Measurements from ENCODE around the gene L2HGDH.

Gene L2HGDH

DNA sequence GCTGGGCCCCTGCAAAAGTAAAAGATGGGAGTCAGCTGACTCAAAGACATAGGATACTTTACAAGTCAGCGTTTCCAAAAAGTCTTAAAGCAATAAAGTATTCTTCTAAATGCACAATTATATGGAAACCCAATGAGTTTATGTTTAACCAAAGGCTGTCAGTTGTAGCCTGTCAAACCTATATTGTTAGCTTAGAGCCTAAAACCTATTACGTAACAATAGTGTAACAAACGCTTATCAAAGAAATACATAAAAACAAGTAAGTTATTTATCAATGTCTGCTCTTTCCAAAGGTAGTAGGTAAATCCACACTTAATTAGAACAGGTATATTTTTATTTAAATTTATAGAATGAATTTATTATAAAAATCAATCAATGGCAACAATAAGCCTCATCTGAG lies 64.8 kb downstream of the L2HGDH start:
- no peaks in the 10 kb centered on the region for H3K27me3 ChIP-seq (ENCODE audit: insufficient read depth, low read length)
- H3K4me1 ChIP-seq (ENCODE audit: insufficient read depth, low read length, severe bottlenecking): no peaks in the 10 kb centered on the region
- no peak for TF ChIP-seq EZH2 (IDR thresholded peaks at IDR 0.05; ENCODE audit: borderline replicate concordance, low read length)
- TF ChIP-seq, protein P1, sequence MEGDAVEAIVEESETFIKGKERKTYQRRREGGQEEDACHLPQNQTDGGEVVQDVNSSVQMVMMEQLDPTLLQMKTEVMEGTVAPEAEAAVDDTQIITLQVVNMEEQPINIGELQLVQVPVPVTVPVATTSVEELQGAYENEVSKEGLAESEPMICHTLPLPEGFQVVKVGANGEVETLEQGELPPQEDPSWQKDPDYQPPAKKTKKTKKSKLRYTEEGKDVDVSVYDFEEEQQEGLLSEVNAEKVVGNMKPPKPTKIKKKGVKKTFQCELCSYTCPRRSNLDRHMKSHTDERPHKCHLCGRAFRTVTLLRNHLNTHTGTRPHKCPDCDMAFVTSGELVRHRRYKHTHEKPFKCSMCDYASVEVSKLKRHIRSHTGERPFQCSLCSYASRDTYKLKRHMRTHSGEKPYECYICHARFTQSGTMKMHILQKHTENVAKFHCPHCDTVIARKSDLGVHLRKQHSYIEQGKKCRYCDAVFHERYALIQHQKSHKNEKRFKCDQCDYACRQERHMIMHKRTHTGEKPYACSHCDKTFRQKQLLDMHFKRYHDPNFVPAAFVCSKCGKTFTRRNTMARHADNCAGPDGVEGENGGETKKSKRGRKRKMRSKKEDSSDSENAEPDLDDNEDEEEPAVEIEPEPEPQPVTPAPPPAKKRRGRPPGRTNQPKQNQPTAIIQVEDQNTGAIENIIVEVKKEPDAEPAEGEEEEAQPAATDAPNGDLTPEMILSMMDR (IDR thresholded peaks at IDR 0.05; ENCODE audit: low read length): no peak
- H3K9me2 ChIP-seq (ENCODE audit: low read depth, low read length): no peaks in the 10 kb centered on the region
- no peak overlapping the region for H3K27ac ChIP-seq (ENCODE audit: low read depth, low read length, poor library complexity, severe bottlenecking)
- H3K36me3 ChIP-seq (ENCODE audit: insufficient read depth, low read length): peaks cover 6% of the 10 kb centered on the region
- H3F3A ChIP-seq (ENCODE audit: insufficient read depth, low read length): no peaks in the 10 kb centered on the region
- H3K4me2 ChIP-seq (ENCODE audit: low read length): no peak overlapping the region
- no peak overlapping the region for H3K9ac ChIP-seq (ENCODE audit: low read length)
- H2AFZ ChIP-seq (ENCODE audit: low read length): no peak overlapping the region
- no peaks in the 10 kb centered on the region for H3K9me3 ChIP-seq (ENCODE audit: low read length)
- no peaks in the 10 kb centered on the region for H3K79me2 ChIP-seq (ENCODE audit: insufficient read depth, low read length)
- no peak overlapping the region for H3K4me3 ChIP-seq (ENCODE audit: low read depth, low read length, poor library complexity, severe bottlenecking)
- no peaks in the 10 kb centered on the region for H4K20me1 ChIP-seq (ENCODE audit: insufficient read depth, low read length)

DNA sequence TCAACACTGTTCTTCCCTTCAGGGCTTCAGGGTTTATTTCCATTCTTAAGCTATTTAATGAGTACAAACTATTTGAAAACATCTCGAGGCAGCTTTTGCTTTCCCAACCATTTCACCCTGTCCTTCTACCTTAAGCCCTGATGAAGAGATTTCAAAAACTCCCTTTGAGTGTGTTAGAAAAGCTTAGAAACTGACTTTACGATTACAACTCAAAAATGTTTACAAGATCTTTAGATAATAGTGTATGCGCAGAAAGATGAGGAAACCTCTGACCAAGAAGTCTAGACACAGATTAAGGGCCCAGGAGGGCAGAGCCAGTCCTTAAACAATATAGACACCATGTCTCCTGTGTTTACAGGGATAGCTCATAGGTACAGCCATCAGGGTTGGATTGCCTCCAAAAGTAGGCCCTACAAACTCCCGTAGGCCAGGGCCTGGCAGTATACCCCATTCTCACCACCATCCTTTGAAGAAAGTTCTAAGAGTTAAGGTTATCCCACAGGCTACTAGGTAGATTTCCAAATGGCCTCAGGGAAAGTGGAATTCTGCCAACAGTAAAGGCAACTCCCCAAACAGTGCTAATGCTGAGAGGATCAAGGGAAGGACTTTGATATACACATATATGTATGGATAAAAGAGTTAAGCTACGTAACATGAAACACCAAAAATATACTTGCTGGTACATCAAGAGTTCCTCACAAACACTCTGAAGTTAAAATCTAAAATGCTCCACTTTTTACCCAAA lies 69.3 kb downstream of the L2HGDH start:
- no peak overlapping the region for H3K27ac ChIP-seq (ENCODE audit: low read depth, low read length, poor library complexity, severe bottlenecking)
- H3K36me3 ChIP-seq (ENCODE audit: insufficient read depth, low read length): peaks cover 6% of the 10 kb centered on the region
- no peak overlapping the region for H2AFZ ChIP-seq (ENCODE audit: low read length)
- no peaks in the 10 kb centered on the region for H3K27me3 ChIP-seq (ENCODE audit: insufficient read depth, low read length)
- H3K4me1 ChIP-seq (ENCODE audit: insufficient read depth, low read length, severe bottlenecking): peaks cover 1% of the 10 kb centered on the region
- no peak overlapping the region for H3K4me2 ChIP-seq (ENCODE audit: low read length)
- TF ChIP-seq EZH2 (IDR thresholded peaks at IDR 0.05; ENCODE audit: borderline replicate concordance, low read length): no peak
- TF ChIP-seq, protein P1 (IDR thresholded peaks at IDR 0.05; ENCODE audit: low read length): no peak
- H4K20me1 ChIP-seq (ENCODE audit: insufficient read depth, low read length): no peaks in the 10 kb centered on the region
- no peaks in the 10 kb centered on the region for H3K79me2 ChIP-seq (ENCODE audit: insufficient read depth, low read length)
- no peaks in the 10 kb centered on the region for H3K9me2 ChIP-seq (ENCODE audit: low read depth, low read length)
- no peaks in the 10 kb centered on the region for H3F3A ChIP-seq (ENCODE audit: insufficient read depth, low read length)
- no peaks in the 10 kb centered on the region for H3K9me3 ChIP-seq (ENCODE audit: low read length)
- H3K9ac ChIP-seq (ENCODE audit: low read length): no peak overlapping the region
- H3K4me3 ChIP-seq (ENCODE audit: low read depth, low read length, poor library complexity, severe bottlenecking): no peak overlapping the region

DNA sequence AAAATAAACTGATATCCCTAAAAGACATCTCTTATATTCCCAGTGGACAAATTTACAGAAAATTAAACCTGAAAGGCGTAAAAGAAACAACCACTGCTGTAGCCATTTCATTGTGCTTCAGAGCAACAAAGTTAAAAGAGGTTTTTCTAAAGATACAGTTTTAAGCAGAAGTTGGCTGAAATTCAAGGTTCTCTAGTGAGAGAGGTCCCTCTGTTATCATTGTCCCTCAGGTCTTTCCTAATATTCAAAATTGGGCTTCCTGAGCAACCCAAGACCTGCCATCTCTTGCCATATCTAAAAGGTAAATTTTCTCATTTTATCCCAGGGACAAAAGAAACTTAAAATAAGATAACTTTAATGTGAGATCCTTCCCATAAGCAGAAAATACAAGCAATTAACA lies 69.9 kb downstream of the L2HGDH start:
- Histone ChIP-seq H3K9ac (ENCODE audit: low read length) (no peak overlapping the region), H3K9me2 (ENCODE audit: low read depth, low read length) (no peaks in the 10 kb centered on the region)

More for the DNA sequence above, 69.9 kb downstream of the L2HGDH start:
- H2AFZ ChIP-seq (ENCODE audit: low read length): no peak overlapping the region
- H3K36me3 ChIP-seq (ENCODE audit: insufficient read depth, low read length): peaks cover 6% of the 10 kb centered on the region
- no peaks in the 10 kb centered on the region for H3K9me3 ChIP-seq (ENCODE audit: low read length)
- peaks cover 8% of the 10 kb centered on the region for H3K4me1 ChIP-seq (ENCODE audit: insufficient read depth, low read length, severe bottlenecking)
- no peak overlapping the region for H3K27ac ChIP-seq (ENCODE audit: low read depth, low read length, poor library complexity, severe bottlenecking)
- no peak overlapping the region for H3K4me3 ChIP-seq (ENCODE audit: low read depth, low read length, poor library complexity, severe bottlenecking)
- TF ChIP-seq, protein P1 (IDR thresholded peaks at IDR 0.05; ENCODE audit: low read length): no peak
- TF ChIP-seq EZH2 (IDR thresholded peaks at IDR 0.05; ENCODE audit: borderline replicate concordance, low read length): no peak
- H3F3A ChIP-seq (ENCODE audit: insufficient read depth, low read length): no peaks in the 10 kb centered on the region
- no peaks in the 10 kb centered on the region for H3K27me3 ChIP-seq (ENCODE audit: insufficient read depth, low read length)
- no peak overlapping the region for H3K4me2 ChIP-seq (ENCODE audit: low read length)
- H3K79me2 ChIP-seq (ENCODE audit: insufficient read depth, low read length): no peaks in the 10 kb centered on the region
- H4K20me1 ChIP-seq (ENCODE audit: insufficient read depth, low read length): no peaks in the 10 kb centered on the region

Data from OCI-LY1 (cell line).